Keratinocyte (primary cell): ENCODE results near the gene ZNF497. TPM values are rescaled to one million over a fixed set of nuclear protein-coding genes. Genes with fewer than 3 reads are reported as not detected.
A peak's percentile ranks its signal among the peaks of the same experiment; 100 is the strongest.

Source experiments
- DNase-seq: peaks from one replicate; pipeline ENCODE4 v3.0.0-alpha.2; 2011; ENCODE audit warnings: low read depth, missing footprints, low spot score
- FAIRE-seq: peaks from 2 replicates; lab custom pipeline; 2011; peaks lifted over from hg19 to GRCh38; lab: Jason Lieb, UNC
- H2AFZ ChIP-seq: 2 replicates; pipeline ENCODE4 v1.6.0; 2012; ENCODE audit warnings: low read length, control low read depth, inconsistent platforms; ENCODE audit not compliant: control insufficient read depth
- H3K27ac ChIP-seq: 2 replicates; pipeline ENCODE4 v1.5.1; 2011; ENCODE audit warnings: low read length; ENCODE audit not compliant: control insufficient read depth, insufficient read depth
- H3K27me3 ChIP-seq: 3 replicates; pipeline ENCODE4 v1.6.0; 2011; ENCODE audit warnings: low read length; ENCODE audit not compliant: control insufficient read depth, insufficient read depth; ENCODE audit errors: extremely low read depth
- H3K36me3 ChIP-seq, 2 experiments: 2 replicates in 1 of 2; 3 replicates in 1 of 2; pipeline ENCODE4 v1.5.1; 2011; ENCODE audit warnings: low read length in 2 of 2, mild to moderate bottlenecking in 1 of 2; ENCODE audit not compliant: control insufficient read depth in 2 of 2, insufficient read depth in 2 of 2; ENCODE audit errors: extremely low read depth in 1 of 2
- H3K4me1 ChIP-seq: 3 replicates; pipeline ENCODE4 v1.5.1; 2011; ENCODE audit warnings: low read length; ENCODE audit not compliant: control insufficient read depth, insufficient read depth; ENCODE audit errors: extremely low read depth
- H3K4me2 ChIP-seq: 3 replicates; pipeline ENCODE4 v1.6.0; 2011; ENCODE audit warnings: low read depth, low read length; ENCODE audit not compliant: control insufficient read depth, insufficient read depth; ENCODE audit errors: extremely low read depth
- H3K4me3 ChIP-seq, 3 experiments: fragments of 200-600 bp in 1 of 3; sonication (generic) in 1 of 3; 2 replicates in 2 of 3; 3 replicates in 1 of 3; pipeline ENCODE4 v1.5.1; 2011 to 2016; ENCODE audit warnings: low read length in 3 of 3, mild to moderate bottlenecking in 3 of 3, control low read depth in 2 of 3, inconsistent platforms in 1 of 3, low read depth in 1 of 3, mixed read lengths in 1 of 3, mixed run types in 1 of 3, moderate library complexity in 1 of 3; ENCODE audit not compliant: control insufficient read depth in 2 of 3, insufficient read depth in 2 of 3; ENCODE audit errors: extremely low read depth in 1 of 3
- H3K79me2 ChIP-seq: 2 replicates; pipeline ENCODE4 v1.6.0; 2012; ENCODE audit warnings: low read length; ENCODE audit not compliant: control insufficient read depth, insufficient read depth
- H3K9ac ChIP-seq: 3 replicates; pipeline ENCODE4 v1.6.0; 2011; ENCODE audit warnings: low read length; ENCODE audit not compliant: control insufficient read depth, insufficient read depth; ENCODE audit errors: extremely low read depth
- H3K9me1 ChIP-seq: 3 replicates; pipeline ENCODE4 v1.6.0; 2011; ENCODE audit warnings: low read length; ENCODE audit not compliant: control insufficient read depth, insufficient read depth; ENCODE audit errors: extremely low read depth
- H3K9me3 ChIP-seq: 2 replicates; pipeline ENCODE4 v1.5.1; 2012; ENCODE audit warnings: low read depth, low read length; ENCODE audit not compliant: control insufficient read depth
- H4K20me1 ChIP-seq: 3 replicates; pipeline ENCODE4 v1.6.0; 2011; ENCODE audit warnings: low read length; ENCODE audit not compliant: control insufficient read depth, insufficient read depth; ENCODE audit errors: extremely low read depth
- CTCF ChIP-seq, 3 experiments: IDR thresholded peaks in 1 of 3; conservative IDR thresholded peaks in 1 of 3; optimal IDR thresholded peaks in 1 of 3; 2 replicates in 2 of 3; 3 replicates in 1 of 3; pipeline versions ENCODE3 to v1.5.1; 2011; ENCODE audit warnings: low read length in 3 of 3, mild to moderate bottlenecking in 3 of 3, moderate library complexity in 2 of 3, control low read depth in 1 of 3, inconsistent platforms in 1 of 3; ENCODE audit not compliant: insufficient read depth in 2 of 3; ENCODE audit errors: extremely low read depth in 1 of 3
- EZH2 ChIP-seq: IDR thresholded peaks from one replicate; pipeline ENCODE4 v1.6.1; 2012; ENCODE audit warnings: inconsistent platforms, mild to moderate bottlenecking, low read length, moderate library complexity
- dilution Hi-C: fragments of 300-500 bp; cut with MboI; formaldehyde crosslinking; loops from one replicate; pipeline ENCODE4 v1.7.0; 2020; ENCODE audit warnings: low sequenced_read_pairs; ENCODE audit not compliant: extremely low pct_ligation_motif_present
- polyA plus RNA-seq, 5 experiments: library from polyadenylated mRNA; depleted of rRNA in 3 of 5; stranded (reverse) in 3 of 5; stranded (forward) in 1 of 5; unstranded in 1 of 5; fragments of >200 nt; gene quantifications; 1 replicate in 1 of 5; 2 replicates in 3 of 5; 3 replicates in 1 of 5; pipeline versions ENCODE4 v1.2.1 to v1.2.3, GENCODE V29; 2011 to 2012; ENCODE audit warnings: missing spikeins in 2 of 5, low read depth in 1 of 5, low replicate concordance in 1 of 5

ZNF497 gene
- polyA plus RNA-seq, 1 donor (not counting 4 experiments of a cell fraction or from before 2014, with no cell fraction given) = 0.29 TPM

DNA sequence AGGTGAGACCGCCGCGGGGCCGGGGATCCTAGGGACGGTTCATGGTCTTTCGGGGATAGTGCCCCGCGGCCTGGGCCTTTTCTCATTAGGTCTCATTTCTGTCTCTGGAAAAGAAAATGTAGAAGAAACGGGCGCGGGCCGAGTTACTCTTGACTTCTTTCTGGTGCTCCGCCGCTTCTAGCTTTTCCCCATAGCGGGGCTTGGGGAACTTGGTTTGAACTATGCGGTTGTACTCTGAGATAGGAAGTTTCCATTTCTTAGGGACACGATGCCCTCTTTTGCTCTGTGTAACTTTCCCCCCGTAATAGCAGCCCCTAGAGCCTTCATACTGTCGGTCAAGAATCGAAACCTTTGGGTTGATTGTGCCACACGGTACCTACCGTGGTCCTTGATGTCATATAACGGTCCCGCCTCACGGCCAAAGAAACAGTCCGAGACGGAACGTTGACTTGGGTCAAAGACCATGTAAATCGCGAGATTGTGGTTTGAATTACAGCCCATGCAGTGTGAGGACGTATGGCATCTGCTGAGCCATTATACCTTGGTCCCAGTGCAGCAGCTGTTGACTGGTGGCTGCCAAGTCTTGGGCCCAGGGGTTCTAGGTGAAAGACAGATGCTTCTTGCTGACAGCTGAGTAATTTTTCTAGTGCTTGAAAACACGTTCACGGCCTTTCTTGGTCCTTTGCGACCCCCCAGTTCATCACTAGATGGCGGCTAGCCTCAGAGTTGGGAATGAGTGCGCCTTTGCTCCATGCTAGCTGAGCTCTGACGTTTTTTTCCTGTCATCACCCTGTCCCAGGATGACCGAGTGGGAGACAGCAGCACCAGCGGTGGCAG lies 25.0 kb upstream of the ZNF497 start:
- peak overlapping the region; percentile 77 to 91 (median 89) for H3K4me3 ChIP-seq

GRCh38 chr19:58386576-58387337 lies 24.2 kb upstream of the ZNF497 start, which contains the start of gene RPS5:
RPS5 (plus strand) TSS chr19:58387269; CDS start chr19:58388138, 869 bp downstream.
- Histone ChIP-seq H3K9ac (peak within 1 kb of the TSS; percentile 99), H3K4me2 (peak within 1 kb of the TSS; percentile 97), H3K9me3 (no peaks in the 10 kb centered on the region), H3K79me2 (peaks cover 59% of the 10 kb centered on the region), H3K27ac (peak within 1 kb of the TSS; percentile 98), H3K27me3 (no peaks in the 10 kb centered on the region), H2AFZ (peak within 1 kb of the TSS; percentile 74), H4K20me1 (peaks cover 14% of the 10 kb centered on the region), H3K4me3 (peak within 1 kb of the TSS; percentile 77 to 91 (median 89)), H3K9me1 (no peaks in the 10 kb centered on the region), H3K4me1 (peaks cover 34% of the 10 kb centered on the region), H3K36me3 (peaks cover 7 to 25% of the 10 kb centered on the region in 2 experiments)
- DNase-seq (peak; percentile 96), FAIRE-seq (peak; percentile 91)
- dilution Hi-C loops = no loop called here
- TF ChIP-seq EZH2 = no peak
- TF ChIP-seq CTCF (optimal IDR thresholded peaks at IDR 0.05 in 1 of 3, IDR thresholded peaks at IDR 0.05 in 1 of 3, conservative IDR thresholded peaks at IDR 0.05 in 1 of 3; ENCODE audit: extremely low read depth in 1 of 3, insufficient read depth in 2 of 3, low read length in 3 of 3) = no peak

More for the DNA sequence above, 25.0 kb upstream of the ZNF497 start:
- FAIRE-seq (no peak), DNase-seq (no peak)
- Histone ChIP-seq H3K9ac (peak overlapping the region; percentile 99), H3K9me3 (no peaks in the 10 kb centered on the region), H3K4me2 (peak overlapping the region; percentile 95), H3K27me3 (no peaks in the 10 kb centered on the region), H3K9me1 (no peaks in the 10 kb centered on the region), H3K4me1 (peaks cover 29% of the 10 kb centered on the region), H4K20me1 (peaks cover 19% of the 10 kb centered on the region), H3K36me3 (peaks cover 9 to 26% of the 10 kb centered on the region in 2 experiments), H3K79me2 (peaks cover 56% of the 10 kb centered on the region), H2AFZ (no peak overlapping the region), H3K27ac (peak overlapping the region; percentile 98)
- no peak for TF ChIP-seq EZH2
- no peak for TF ChIP-seq CTCF (optimal IDR thresholded peaks at IDR 0.05 in 1 of 3, IDR thresholded peaks at IDR 0.05 in 1 of 3, conservative IDR thresholded peaks at IDR 0.05 in 1 of 3; ENCODE audit: extremely low read depth in 1 of 3, insufficient read depth in 2 of 3, low read length in 3 of 3)
- dilution Hi-C loops = no loop called here
